Limb (tissue), 2 donors: Measurements from ENCODE around the gene DSCAML1.

Experiments used
- DNase-seq, 2 donors: peaks; one replicate each; pipeline ENCODE4 v3.0.0-alpha.2; 2016; ENCODE audit errors: extremely low spot score in 2 of 2

The DSCAML1 gene

DNA sequence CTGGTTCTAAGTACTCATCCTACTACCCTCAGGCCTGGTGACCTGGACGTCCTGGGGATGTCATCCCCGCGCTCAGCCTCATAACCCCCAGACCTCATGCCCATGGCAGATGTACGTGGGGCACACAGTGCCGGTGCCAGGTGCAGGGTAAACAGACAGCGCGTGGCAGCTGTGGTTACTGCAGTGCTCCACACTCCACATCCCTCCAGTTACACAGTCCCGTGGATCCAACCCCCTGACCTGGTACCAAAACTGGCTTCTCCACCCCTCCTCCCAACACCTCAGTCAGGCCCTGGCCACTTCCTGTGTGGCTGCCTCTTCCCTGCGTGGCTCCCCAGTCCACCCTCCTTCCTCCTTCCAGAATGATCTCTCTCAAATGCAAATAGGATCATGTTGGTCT, 95.2 kb downstream of the DSCAML1 start:
- no peak for DNase-seq

DNA sequence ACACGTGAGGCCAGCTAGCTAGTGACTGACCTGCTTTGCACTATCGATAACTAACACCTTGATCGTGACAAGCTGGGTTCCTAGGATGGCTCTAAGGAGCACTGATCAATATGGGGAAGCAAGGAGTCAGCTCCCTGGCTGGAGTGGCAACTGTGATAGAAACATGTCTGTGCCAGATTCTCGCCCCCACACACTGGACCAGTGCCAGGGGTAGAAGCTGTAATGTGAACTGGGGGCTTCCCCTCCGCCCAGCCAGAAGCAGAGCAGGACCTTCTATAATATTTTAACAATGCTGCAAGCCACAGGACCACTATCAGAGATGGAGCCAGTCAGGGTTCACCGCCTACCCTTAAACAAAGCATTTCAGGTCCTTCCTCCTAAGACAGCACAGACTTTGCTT, 96.5 kb downstream of the DSCAML1 start:
- no peak for DNase-seq

DNA sequence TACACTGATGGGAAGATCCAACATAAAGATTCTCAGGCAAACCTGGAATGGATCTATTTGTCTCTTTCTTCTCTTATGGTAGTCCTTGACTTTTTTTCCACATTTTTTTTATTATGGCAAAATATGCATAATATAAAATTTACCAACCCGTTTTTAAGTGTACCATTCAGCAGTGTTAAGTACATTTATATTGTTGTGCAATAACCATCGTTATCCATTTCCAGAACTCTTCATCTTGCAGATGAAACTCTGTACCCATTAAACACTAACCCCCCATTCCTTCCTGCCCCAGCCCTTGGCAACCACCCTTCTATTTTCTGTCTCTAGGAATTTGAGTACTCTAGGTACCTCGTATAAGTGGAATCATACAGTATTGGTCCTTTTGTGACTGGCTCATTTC, 99.7 kb downstream of the DSCAML1 start:
- DNase-seq = no peak

DNA sequence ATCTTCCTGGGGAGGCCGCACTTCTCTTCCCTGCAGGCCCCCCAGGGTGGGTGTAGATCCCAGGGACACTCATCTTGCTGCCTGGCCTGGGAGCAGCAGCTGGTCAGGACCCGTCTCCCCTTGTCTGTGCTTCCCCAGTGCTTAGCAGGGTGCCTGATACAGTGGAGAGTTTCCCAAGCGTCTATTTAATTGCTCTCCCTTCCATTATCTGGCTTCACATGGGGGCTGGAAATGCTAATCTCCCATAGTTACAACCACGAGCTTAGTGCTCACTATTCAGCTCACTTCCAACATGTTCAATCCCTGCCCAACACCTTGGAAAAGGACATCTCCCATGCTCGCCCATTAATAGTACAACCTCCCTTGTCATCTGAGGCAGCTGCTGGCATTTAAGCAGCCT, 100.5 kb downstream of the DSCAML1 start:
- no peak for DNase-seq

DNA sequence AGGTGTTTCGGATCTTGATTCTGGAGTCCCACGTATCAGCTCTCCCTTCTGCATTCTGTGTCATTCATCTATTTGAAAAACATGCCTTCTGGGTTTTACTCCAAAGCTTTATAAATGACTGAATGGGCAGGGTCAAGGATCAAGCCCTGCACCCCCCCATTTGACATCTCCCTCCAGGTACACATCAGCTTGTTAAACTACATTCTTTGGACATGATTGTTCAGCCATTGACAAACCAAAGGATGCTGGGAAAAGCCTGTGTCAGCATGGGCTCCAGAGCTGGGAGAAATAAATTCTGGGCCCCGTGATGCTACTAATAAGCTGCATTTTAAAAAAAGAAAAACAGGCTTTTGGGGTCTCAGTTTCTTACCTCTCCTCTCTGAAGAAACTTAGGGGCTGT, 103.7 kb downstream of the DSCAML1 start:
- DNase-seq = no peak

DNA sequence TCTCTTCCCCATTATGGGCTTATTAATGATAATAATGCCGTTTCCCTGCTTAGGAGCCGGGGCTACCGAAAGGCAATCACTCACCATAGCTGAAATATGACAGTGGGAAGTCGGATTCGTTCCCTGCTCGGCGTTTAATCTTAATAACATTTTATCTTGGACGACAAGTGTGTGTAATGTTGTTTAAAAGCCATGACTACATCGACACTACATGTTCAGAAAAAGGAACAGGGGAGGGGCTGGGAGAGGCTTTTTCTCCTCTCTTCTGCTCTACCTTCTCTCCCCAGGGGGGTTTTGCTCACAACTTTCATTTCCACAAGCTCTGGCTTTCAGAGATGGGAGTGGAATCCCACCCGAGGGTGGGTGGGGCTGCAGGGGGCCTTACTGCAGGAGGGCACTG, 105.5 kb downstream of the DSCAML1 start:
- DNase-seq = no peak

DNA sequence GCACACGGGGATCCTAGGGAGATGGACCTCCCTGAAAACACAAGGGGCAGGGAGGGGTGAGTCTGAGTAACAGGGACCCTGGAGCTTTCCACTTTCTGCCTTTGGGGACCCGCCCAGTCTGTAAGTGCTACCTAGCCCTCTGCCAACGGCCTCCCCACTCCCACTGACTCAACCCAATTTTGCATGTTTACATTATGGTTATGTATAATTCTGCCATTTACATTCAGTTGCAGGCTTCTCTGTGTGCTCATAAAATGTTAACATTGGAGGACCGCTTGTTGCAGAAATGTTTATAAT, 105.8 kb downstream of the DSCAML1 start:
- DNase-seq = no peak

DNA sequence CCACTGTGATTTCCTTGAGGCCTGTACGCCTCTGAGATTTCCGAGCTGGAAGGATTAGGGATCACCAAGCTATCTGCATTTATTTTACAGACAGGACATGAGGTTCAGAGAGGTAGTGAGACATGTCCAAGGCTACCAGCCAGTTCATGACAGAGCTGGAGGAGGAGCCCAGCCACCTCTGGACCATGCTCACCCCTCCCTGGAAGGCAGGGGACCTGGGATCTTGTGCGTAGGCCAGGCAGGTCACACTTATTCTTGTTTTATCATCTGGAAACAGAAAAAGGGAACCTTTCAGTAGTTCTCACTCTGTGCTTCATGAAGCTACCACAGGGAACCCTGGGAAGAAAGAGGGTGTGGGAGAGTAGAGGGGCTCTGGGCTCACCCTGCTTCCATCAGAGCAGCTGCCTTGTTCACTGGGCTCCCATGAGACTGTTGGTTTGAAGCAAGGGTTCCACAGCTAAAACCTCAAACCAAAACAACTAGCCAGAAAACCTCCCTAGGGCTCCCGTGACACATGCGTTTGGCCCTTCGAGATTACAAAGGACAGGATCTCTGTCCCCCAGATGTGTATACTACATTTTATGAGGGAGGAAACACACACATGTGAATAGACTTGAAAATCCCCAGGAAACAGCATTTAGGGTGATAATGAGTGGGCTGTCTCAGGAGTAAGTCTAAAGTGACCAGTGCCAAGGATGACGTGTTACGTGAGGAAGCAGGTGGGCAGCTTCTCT, 106.4 kb downstream of the DSCAML1 start:
- no peak for DNase-seq

DNA sequence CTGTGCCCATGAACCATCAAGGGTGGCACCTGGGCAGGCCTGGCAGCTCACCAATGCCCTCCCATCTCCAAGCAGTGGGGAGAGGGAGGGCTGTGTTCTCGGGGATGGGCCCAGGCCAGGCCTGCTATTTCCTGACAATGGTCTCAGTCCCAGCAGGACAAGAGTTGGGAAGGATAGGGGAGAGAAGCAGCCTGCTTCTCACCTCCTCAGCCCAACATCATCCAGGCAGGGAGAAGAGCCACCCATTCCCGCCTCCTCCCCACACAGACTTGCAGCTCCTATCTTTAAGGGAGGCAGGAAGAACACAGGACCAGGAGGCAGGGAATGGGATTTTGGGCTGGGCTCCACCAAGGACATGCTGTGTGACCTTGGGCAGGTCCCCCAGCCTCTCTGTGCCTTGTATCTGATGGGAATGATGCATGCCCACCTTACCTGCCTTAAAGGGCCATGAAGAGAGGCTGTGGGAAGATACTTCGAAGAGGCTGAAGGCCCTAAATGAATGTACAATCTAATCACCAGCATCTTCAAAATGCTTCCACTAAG, 108.7 kb downstream of the DSCAML1 start:
- DNase-seq = no peak

DNA sequence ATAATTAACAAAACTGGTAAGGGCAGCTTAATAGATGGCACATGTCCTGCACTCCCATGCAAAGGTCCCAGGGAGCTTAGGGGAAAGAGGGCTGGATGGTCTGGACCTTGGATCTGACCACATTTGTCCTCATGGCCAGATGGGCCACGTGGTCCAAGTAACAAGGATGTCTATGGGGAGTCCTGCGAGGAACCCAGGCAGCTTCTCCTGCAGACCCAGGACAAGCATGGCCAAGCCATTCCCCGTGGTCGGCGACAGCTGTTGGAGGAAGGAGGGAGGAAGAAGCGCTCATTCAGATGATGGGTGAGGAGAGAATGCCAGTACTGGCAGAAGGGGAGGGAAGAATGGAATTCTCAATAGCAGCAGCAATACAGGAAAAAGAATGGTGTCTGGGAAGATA, 109.2 kb downstream of the DSCAML1 start:
- no peak for DNase-seq

DNA sequence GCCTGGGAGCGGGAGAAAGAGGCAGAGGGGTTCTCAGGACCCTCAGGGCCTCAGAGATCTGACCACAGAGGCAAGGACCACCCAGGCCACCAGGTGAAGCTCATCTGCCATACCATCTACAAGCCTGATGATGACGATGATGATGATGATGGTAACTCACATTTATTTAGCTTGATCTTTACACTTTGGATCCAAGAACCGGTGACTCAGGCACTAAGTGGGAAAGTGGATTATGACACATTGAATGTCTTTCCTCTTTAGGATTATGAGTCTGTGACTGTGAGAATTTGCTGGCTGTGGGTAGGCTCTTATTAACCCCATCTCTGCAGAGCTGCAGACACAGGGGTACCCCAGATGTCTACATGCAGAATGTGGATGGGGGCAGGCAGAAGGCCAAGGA, 110.3 kb downstream of the DSCAML1 start:
- DNase-seq = no peak

DNA sequence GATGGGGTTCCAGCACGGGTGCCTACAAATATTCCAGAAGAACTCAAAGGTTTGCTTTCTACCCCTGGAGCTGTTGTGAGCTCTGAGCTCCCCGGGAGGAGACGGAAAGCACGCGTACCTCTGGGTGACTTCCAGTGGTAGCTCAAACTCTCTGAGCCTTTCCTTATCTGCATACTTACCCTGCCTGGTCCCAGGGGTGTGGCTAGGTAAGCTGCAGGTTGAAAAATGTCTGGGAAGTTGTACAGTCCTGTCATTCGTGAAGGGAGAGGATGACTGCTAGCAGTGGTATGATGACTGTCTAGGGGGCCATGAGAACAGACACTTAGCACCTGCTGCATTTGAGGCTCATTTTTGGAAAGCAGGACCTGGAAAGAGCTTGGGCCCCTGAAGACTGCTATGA, 111.5 kb downstream of the DSCAML1 start:
- DNase-seq = no peak

DNA sequence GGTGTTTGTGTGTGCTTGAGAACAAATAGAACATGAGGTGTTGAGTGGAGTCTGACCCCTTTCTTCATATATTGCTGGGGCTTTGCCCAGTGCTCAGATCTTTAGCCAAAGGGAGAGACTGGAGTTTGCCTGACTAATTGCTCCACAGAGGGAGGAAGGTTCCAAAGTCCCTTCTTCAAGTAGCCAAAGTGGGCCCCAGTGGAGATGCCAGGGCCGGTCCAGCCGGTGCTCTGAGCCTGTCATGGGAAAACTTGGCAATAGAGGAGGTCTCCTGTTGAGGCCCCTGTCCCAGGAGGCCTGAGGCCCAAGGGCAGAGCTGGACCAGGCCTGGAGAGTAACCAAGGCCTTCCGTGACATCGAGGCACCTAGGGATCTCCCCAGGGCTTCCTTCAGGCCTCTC, 112.3 kb downstream of the DSCAML1 start:
- DNase-seq = no peak

DNA sequence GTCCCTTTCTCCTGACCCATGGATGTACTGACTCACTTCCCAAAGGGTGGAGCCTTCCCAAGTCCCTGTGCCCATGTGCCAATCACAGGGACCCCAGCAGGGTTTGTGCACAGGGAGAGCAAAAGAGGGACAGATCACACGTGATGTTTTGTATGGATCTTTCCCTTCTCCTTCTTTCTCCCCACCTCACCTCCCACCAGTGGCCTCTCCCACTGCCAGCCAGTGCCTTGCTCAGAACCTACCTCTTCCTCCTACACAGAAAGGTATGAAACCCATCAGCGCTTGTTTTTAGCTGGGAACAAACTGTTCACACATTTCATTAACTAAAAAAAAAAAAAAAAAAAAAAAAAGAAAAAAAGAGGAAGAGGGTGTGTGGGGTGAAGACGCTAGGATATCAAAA, 112.9 kb downstream of the DSCAML1 start:
- no peak for DNase-seq

DNA sequence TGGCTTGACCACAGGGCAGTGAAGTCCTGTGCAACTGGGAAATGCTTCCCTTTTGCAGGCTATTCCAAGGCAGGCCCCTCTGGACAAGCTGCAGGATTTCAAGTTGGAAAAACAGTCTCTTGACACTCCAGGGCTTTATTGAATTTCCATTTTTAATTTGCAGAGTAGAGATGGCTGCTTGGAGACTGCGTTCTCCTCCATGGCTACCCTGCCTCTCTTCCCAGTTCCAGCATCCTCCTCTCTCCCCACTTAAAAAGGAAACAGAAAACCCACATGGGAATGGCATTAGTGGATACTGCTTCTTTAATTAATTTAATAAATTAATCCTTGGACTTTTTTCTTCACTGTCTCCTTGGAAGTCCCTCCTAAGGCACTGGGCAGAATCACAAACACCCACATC, 115.6 kb downstream of the DSCAML1 start:
- DNase-seq = no peak

DNA sequence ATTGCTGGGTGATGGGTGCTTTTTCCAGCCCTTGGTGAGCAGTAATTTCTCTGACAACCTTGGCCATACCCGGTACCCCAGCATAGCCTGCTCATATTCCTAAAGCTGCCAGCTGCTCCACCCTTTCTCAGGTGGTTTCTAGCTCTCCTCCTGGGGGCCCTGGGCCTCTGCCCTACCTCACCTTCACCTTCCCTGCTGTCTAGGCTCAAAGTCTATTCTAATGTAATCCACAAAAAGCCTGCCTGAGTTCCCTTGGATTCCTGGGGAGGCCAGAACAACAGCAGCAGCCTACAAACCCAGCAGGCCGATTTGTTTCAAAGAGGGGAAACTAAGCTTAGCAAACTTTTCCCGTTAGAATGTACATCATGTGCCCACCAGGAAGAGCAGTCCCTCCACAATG, 117.6 kb downstream of the DSCAML1 start:
- no peak for DNase-seq

DNA sequence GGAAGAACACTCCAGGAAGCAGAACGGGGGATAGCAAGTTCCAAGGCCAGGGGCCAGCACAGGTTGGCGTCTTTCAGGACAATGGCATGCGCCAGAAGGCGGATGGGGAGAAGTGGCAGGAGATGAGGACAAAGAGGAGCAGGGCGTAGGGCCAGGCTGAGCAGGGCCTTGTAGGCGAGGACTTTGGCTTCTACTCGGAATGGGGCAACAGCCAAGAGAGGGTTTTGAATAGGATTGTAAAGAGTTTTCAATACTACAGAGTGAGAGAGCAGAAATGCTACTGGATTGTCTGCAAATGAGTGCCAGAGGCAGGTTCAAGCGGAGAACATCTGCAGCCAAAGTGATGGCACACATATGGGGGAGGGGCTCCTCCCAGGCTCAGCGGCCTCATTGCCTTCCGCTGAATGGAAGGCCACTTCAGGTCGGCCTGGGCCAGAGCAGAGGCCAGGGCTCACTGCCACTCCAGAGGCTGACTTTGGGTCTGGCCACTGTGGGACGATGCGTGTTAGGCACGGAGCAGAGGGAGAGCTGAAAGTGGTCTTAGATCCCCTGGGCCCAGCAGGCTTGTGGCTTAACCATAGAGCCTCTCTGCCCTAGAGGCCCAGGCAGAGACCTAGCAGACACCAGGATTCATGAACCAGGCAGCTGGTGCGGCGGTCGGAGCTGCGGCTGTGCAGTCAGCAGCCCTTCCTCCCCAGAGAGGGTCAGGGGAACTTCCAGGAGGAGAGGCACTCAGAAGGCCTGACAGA, 118.2 kb downstream of the DSCAML1 start:
- no peak for DNase-seq

DNA sequence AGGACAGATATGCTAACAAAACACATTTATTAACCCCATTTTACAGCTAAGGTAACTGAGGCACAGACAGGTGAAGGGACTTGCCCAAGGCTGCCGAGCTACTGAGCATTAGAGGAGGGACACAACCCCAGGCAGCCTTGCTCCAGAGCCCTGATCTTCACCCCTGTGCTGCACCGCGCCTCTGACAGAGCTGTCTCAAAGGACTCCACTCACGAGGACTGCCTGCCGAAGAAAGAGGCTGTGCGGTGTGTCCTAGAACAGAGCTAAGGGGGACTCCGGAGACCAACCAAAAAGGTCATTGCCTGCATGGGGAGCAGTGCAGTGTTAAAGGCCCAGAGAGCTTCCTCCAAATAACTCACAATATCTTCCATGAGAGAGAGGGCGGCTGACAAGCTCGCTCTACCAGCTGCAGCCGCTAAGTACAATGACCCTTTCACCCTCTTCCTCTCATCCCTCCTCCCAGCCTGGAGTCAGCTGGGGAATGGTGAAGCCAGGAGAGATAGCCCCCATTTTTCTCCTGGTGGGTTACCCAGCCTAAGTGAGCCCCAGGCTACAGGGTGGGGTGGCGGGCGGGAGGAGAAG, 119.2 kb downstream of the DSCAML1 start:
- DNase-seq = no peak

DNA sequence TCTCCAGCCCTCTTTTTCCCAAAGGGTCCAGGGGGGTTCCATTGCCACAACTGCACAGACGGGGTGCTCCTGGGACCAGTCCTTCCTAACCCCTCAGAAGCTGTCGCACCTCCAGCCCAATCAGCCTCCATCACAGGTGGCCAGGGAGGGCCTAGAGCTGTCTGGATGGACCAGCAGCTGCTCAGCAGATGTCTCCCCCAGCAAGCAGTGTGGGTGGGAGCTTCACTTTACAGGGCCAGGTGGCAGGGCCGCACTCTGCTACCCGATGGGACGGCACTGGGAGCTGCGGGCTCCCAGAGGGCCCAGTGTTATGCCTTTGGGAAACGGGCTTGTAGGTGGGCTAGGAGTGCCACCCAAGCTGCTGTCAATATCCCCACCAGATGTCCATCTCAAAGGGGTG, 120.5 kb downstream of the DSCAML1 start:
- no peak for DNase-seq

DNA sequence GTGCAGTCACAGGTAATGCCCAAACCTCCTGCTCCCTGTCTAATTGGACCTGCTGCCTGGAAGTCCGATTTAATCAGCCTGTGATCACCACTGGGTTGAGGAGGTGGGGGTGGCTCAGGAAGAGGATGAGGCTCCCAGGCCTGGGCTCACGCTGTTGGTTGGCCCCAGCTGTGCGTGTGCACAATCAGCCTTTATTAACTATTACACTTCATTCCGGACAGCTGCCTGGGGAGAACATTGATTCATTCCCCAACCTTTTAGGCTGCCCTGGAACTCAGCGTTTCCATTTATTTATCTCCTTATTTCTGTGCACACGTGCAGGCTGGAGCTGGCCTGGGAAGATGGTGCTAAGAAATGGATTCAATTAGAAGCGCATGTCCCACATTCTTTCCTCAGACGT, 123.4 kb downstream of the DSCAML1 start:
- no peak for DNase-seq

DNA sequence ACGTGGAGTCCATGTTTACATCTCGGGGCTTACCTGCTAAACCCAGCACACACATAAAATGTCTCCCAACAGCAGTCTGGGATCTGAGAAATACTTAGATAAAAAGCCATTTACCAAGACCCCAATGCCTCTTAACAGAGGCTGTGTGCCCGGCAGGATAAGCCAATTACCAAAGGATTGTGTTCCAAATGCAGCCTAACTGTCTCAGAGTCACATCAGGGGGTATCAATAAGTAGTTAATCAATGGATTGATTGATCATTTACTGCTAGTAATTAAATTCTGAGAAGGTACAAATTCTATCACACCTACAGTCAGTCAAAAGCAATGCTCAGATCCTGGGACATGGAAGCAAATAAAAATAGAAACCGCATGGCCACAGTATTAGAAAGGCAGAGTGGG, 125.6 kb downstream of the DSCAML1 start:
- DNase-seq = no peak

DNA sequence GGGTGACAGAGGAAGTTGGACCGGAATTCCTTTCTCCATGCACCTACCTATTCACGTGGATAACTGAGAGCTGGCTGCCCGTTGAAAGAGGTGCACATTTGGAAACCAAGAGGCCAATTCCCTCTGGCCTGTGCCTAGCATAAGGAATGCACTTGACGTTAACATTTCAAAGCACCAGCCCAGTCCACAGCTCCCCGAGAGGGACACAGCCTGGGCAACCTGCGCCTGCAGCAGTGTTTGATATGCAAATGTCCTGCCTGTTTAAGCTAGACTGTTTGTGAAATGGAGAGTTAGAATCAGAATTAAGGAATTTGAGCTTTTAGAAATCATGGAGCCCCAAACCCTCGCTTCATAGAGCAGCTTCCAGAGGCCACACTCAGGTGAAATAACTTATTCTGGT, 126.1 kb downstream of the DSCAML1 start:
- no peak for DNase-seq

DNA sequence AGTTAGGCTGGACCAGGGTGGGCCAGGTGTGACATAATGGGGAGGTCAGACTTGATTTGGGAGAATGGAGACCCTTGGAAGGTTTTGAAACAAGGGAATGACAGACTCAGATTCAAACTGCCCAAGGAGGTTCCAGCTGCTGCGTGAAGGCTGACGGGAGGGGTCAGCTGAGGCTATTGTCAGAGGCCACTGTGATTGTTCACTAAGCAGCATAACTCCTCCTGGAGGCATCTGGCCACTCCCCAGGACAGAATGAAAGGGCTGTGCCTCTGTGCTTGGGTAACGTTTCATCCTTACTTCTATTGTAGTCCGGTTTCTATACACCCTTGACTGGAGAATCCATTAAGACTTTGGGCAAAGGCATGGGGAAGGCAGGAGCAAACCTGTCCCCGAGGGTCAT, 126.6 kb downstream of the DSCAML1 start:
- DNase-seq = no peak
